HG03066 (cell line): Measurements from ENCODE around the gene CNNM1.

Experiments
- ATAC-seq: cut with Tn5 transposase; IDR thresholded peaks from one replicate; pipeline ENCODE4 v1.9.1; 2021; ENCODE audit warnings: low read depth; ENCODE audit not compliant: unreplicated experiment

CNNM1 gene

DNA sequence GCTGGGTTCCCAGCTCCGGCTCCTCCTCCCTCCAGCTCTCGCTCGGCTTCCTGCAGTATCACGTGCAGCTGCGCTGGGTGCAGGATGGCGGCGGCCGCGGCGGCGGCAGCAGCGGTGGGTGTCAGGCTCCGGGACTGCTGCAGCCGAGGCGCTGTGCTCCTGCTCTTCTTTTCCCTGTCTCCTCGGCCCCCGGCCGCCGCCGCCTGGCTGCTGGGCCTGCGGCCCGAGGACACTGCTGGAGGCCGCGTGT lies at the start of gene CNNM1:
TSS of gene CNNM1 (plus strand) at position 53 of the 250 bp plus-strand sequence. CDS start at position 85, 32 bp downstream.
- peak; percentile 60 for ATAC-seq

DNA sequence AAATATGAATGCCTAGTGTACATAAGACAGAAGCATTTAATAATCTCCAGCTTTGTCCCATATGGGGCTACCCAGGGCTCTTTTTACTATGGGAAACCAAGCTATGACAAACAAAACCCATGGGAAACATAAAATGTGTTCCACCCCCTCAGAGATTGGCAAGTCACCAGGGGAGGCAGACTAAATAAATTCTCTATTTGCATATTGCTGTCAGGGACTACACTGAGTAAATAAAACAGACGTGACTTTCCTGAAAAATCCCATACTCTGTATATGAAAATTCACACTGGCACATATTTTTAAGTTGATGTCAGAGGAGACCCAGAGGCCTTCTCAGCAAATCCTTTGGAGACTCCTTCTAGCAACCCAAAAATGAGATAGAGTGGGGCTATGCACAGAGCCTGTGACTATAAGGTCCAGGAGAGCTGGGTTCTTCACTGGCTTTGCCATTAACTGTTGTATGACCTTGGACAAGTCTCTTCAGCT lies 49.5 kb upstream of the CNNM1 start:
- no peak for ATAC-seq

GRCh38 chr10:99280472-99280871 lies 48.7 kb upstream of the CNNM1 start:
- ATAC-seq: peak; percentile 70

DNA sequence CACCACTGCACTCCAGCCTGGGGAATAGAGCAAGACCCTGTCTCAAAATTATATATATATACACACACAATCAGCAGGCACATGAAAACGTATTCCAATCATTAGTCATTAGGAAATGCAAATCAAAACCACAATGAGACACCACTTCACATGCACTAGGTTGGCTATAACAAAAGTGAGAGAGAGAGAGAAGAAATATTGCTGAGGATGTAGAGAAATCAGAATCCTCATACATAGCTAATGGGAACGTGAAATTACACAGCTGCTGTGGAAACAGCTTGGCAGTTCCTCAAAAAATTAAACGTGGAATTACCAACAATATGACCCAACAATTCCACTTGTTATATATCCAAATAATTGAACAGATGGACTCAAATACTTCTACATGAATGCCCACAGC lies 43.3 kb upstream of the CNNM1 start:
- no peak for ATAC-seq

DNA sequence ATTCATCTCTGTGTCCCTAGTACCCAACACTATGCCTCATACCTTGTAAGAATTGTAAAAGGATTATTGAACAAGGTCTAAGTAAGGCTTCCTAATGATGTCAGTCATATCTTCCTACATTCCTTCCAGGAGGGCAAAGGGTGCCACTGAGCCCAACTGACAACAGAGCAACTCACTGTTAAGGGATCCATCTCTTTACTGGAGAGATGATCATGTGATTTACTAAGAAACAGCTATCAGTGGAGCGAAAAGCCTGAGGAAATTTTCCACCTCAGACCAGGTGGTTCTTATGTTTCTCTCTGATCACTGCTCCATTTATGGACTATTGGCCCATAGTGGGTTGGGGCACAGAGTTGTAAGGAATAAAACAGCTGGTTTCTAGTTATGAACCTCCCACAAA lies 38.9 kb upstream of the CNNM1 start:
- no peak for ATAC-seq

DNA sequence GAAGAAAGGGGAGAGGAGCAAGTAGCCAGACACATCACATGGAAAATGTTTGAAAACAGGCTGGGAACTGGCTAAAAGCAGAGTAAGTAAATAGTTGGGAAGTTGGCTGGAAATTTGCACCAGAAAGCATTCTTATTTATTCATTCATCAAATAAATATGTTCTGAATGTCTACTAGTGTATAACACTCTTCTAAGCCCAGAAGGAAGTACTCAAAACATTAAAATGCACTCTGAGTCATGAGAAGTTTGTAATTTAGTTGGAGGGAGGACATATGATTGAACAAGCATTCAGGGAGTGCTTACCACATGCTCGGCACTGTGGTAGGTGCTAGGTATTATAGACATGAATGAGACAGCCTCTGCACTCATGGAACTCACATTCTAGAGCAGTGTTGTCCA lies 37.0 kb upstream of the CNNM1 start:
- no peak for ATAC-seq

GRCh38 chr10:99296605-99297004 lies 32.6 kb upstream of the CNNM1 start:
- ATAC-seq: no peak

GRCh38 chr10:99297033-99297432 lies 32.1 kb upstream of the CNNM1 start:
- ATAC-seq: no peak

DNA sequence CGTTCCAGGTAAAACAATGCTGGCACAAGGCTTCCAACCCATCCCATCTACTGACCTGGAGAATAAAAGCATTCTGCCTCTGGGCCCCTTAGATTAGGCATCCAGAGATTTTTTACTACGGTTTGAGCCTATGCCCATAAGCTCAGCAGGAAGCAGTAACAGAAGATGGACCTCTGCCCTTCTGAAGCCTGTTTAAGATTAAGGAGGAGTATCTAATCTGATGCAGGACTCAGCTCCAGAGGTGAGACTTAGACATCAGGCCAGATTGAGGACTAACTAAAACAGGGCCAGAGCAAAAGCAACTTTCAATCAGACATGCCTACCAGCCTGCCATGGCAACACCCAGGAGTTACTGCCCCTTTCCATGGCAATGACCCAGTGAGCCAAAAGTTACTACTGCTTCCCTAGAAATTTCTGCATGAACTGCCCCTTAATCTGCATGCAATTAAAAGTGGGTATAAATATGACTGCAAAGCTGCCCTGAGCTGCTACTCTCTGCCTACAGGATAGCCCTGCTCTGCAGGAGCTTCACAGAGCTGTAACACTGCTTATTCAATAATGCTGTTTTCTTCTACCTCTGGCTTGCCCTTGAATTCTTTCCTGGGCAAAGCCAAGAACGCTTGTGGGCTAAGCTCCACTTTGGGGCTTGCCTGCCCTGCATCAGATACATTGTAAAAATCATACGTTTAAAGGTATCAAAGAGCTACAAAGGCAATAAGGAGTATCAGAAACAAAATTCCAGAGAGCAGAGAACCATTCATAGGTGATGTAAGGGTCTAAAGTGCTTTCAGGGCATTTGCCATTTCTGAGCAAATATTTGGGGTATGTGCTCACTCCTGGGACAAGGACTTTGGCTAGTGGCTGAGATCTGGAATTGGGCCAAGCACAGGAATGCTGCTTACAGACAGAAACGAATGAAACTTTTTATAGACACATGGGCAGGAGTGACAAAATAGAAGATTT lies 25.0 kb upstream of the CNNM1 start:
- ATAC-seq: no peak

DNA sequence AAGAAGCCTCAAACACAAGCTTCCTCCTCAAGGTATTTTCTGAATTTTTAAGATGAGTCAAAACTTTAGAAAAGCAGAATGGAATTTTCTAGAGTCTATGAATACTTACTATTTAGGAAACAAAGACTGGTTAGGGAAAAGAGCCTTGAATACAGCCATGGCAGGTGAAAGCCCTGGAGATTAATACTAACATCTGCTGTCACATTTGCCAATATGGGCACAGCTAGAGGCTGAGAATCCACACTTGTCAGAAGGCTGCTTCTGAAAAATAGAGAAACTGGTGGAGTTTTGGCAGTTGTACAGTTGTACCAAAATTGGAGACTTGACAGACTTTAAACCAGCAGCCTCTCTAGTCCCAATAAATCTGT lies 24.3 kb upstream of the CNNM1 start:
- ATAC-seq: no peak

DNA sequence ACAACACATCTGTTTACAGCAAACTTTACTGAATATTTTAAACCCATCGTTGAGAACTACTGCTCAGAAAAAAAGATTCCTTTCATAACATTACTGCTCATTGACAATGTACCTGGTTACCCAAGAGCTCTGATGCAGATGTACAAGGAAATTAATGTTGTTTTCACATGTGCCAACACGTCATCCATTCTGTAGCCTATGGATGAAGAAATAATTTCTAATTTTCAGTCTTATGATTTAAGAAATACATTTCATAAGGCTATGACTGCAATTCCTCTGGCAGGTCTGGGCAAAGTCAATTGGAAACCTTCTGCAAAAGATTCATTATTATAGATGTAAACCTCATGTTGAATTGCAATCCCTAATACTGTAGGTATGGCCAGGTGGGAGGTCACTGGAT lies 16.7 kb upstream of the CNNM1 start:
- no peak for ATAC-seq

DNA sequence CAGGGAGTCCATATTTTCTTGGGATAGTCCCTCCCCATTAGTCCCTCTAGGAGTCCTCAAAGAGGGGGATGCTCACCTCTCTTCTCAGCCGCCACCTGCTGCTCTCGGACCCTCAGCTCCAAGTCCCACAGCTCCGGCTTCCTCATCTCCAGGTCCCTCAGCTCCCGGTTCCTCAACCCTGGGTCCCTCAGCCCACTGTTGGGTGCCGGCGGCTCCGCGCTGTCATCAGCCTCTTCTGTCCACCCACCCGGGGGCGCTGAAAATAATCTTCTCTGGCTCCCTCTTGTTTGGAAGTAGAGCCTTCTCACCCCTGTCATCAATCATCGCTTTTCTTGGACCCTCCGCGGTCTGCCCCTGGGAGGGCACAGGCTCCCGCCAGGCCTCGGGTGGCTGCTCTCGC lies 13.3 kb upstream of the CNNM1 start:
- no peak for ATAC-seq

- ATAC-seq: no peak
Observed at GRCh38 chr10:99316374-99316773, 12.8 kb upstream of the CNNM1 start.

DNA sequence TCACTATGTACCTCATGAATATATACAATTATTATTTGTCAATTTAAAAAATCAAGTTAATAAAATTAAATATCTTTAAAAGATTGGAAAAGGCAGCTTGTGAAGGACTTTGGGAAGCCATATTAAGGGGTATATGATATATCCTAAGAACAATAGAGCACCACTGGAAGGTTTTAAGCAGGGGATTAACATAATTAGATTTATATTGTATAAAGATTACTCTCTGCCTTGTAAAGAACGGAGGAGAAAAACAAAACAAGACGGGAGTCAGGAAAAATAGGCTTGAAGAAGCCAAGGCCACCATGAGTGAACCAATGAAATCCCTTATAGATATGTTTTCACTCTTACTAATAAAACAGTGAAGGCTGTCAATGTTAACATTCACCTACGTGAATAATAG lies 11.1 kb upstream of the CNNM1 start:
- no peak for ATAC-seq

GRCh38 chr10:99318475-99318874 lies 10.7 kb upstream of the CNNM1 start:
- no peak for ATAC-seq

GRCh38 chr10:99325281-99325680 lies 3.9 kb upstream of the CNNM1 start:
- no peak for ATAC-seq

DNA sequence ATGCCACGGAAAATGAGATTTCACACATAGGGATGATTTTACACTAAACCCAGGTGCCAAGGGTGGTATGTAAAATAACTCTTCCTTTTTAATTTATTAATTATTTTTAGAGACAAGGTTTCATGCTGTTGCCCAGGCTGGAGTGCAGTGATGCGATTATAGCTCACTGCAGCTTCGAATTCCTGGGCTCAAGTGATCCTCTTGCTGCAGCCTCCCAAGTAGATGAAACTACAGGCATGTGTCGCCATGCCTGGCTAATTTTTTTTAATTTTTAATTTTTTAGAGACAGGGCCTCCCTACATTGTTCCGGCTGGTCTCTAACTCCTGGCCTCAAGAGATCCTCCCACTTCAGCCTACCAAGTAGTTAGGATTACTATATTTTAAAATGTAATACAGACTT lies 2.3 kb upstream of the CNNM1 start:
- ATAC-seq: no peak

GRCh38 chr10:99328579-99329303 lies 415 bp upstream of the CNNM1 start:
- ATAC-seq: no peak

DNA sequence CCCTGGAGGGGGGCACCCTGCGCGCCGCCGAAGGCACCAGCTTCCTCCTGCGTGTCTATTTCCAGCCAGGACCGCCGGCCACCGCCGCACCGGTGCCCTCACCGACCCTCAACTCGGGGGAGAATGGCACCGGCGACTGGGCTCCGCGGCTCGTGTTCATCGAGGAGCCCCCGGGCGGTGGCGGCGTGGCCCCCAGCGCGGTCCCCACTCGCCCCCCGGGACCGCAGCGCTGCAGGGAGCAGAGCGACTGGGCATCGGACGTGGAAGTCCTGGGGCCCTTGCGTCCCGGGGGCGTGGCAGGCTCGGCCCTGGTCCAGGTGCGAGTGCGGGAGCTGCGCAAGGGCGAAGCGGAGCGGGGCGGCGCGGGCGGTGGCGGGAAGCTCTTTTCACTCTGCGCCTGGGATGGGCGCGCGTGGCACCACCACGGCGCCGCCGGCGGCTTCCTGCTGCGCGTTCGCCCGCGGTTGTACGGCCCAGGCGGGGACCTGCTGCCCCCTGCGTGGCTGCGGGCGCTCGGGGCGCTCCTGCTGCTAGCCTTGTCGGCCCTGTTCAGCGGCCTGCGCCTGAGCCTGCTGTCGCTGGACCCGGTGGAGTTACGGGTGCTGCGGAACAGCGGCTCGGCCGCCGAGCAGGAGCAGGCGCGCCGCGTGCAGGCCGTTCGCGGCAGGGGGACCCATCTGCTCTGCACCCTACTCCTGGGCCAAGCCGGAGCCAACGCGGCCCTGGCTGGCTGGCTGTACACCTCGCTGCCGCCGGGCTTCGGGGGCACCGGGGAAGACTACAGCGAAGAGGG lies 594 bp downstream of the CNNM1 start:
- peak; percentile 23 for ATAC-seq

DNA sequence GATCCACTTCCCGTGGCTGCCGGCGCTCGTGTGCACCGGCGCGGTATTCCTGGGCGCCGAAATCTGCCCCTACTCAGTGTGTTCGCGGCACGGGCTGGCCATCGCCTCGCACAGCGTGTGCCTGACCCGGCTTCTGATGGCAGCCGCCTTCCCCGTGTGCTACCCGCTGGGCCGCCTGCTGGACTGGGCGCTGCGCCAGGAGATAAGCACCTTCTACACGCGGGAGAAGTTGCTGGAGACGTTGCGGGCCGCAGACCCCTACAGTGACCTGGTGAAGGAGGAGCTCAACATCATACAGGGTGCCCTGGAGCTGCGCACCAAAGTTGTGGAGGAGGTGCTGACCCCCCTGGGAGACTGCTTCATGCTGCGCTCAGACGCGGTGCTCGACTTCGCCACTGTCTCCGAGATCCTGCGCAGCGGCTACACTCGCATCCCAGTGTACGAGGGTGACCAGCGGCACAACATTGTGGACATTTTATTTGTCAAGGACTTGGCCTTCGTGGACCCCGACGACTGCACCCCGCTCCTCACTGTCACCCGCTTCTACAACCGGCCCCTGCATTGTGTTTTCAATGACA lies 1.3 kb downstream of the CNNM1 start:
- ATAC-seq: no peak
